ENCODE results near the gene CSNK1E.

CSNK1E gene

DNA sequence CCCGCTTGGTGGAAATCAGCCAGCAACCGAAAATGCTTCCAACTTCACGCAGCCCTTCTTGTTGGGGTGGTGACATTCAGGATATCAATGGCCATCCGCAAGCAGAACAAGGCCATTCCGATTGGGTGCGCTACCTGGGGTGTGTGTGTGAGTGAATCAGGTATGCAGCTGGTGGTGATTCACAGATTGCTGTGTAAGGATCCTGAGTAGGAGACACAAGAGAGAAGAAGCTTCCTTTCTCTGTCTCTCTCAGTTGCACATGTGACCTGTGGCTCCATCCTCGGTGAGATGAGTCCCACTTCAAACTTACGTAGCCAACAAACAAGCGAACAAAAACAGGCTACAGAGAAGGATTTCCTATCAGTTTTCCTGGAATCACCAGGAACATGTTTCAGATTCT, 34.8 kb downstream of the CSNK1E start:
- Histone ChIP-seq H3K9me3 (ENCODE audit: control insufficient read depth, low read length) (no peaks in the 10 kb centered on the region), H3K27me3 (ENCODE audit: control insufficient read depth, insufficient read depth, low read length) (no peaks in the 10 kb centered on the region), H3K36me3 (ENCODE audit: control insufficient read depth, insufficient read depth, low read length) (no peaks in the 10 kb centered on the region), H3K4me3 (ENCODE audit: low read length) (no peak overlapping the region), H3K4me1 (ENCODE audit: control insufficient read depth, insufficient read depth, low read length) (peaks cover 29% of the 10 kb centered on the region), H3K9ac (ENCODE audit: low read length) (no peak overlapping the region)

DNA sequence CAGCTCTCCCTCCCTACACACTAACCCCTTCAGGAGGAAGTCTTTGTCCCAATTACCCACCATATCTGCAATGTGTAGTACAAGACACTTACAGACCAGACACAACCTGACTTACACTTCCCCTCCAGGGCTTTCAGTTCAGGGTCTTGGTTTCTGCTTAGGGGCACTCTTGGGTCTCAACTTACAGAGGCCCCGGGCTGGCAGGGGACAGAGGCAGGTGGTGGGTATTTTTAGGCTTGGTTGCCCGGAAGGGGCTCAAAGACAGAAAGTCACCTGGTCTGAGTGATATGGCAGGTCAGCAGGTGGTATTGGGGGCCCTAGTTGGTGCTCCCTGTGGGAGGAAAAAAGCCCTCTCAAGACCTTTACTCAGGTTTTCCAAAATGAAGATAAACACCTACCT, 41.1 kb downstream of the CSNK1E start:
- Histone ChIP-seq H3K36me3 (ENCODE audit: control insufficient read depth, insufficient read depth, low read length) (no peaks in the 10 kb centered on the region), H3K4me1 (ENCODE audit: control insufficient read depth, insufficient read depth, low read length) (peaks cover 16% of the 10 kb centered on the region), H3K27me3 (ENCODE audit: control insufficient read depth, insufficient read depth, low read length) (no peaks in the 10 kb centered on the region), H3K4me3 (ENCODE audit: low read length) (no peak overlapping the region), H3K9ac (ENCODE audit: low read length) (no peak overlapping the region), H3K9me3 (ENCODE audit: control insufficient read depth, low read length) (no peaks in the 10 kb centered on the region)

DNA sequence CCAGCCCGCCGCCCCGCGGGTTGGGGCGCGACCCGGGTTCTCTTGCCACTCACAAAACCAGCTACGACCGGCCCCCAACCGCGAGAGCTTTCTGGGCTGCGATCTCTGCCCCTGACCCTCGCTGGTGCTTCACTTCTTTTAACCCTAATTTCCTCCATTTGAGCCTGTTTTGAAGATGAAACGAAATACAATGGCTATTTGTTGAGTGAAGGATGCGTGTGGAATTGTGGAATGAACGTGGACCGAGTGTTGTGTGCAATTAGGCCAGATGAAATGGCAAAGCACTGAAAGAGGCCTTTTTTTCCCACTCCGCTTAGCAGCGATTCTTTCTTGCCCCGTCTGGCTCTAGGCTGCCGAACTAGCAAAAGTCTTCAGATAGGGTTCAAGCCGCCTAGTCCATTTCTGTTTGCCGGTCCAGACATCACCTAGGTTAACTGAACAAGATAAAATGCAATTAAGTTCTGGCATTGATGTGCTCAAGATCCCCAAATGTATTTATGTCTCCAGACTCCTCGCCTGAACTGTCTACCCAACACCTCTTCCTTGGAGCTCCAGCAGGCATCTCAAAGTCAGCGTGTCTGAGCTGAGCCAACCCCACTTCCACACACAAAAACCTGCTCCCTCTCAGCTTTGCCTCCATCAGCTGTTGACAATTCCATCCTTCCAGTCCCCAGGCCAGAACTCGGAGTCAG, 44.0 kb downstream of the CSNK1E start:
- Histone ChIP-seq H3K4me3 (ENCODE audit: low read length) (peak overlapping the region; percentile 17), H3K9ac (ENCODE audit: low read length) (peak overlapping the region; percentile 90), H3K9me3 (ENCODE audit: control insufficient read depth, low read length) (no peaks in the 10 kb centered on the region), H3K4me1 (ENCODE audit: control insufficient read depth, insufficient read depth, low read length) (peaks cover 28% of the 10 kb centered on the region), H3K27me3 (ENCODE audit: control insufficient read depth, insufficient read depth, low read length) (no peaks in the 10 kb centered on the region), H3K36me3 (ENCODE audit: control insufficient read depth, insufficient read depth, low read length) (no peaks in the 10 kb centered on the region)

DNA sequence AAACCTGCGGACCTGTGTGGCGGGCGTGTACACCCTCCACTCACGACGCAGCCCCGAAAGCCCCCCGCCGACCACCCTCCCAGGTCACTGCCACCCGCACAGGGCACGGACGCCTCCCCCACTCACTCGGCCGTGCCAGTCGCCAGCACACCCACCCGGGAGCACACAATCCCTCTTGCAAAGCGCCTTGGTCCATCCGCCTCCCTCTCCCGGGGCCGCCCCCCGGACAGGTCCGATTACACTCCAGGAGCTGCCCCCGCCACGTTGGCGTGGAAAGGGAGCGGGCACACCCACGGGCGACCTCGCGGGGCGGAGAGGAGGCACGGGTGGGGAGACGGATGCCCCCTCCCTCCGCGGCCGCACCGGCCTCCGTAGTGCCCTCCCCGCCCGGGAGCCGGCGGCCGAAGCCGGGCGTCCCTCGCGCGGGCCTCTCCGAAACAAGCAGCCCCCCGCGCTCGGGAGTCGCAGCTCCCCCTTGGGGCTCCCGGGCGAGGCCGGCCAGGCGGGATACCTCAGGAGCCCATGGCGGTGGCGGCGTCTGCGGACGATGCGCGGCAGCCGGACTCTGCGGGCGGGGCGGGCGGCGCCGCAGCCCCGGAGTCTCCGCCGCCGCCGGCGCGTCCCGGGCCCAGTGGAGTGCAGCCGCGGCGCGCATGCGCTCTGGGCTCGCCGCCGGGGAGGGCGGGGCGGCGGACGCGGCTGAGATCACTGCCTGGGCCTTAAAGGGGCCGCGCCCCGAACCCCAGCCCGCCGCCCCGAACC, 44.7 kb downstream of the CSNK1E start, which contains the start of gene TMEM184B:
TSS of gene TMEM184B (minus strand) at position 638 of the 762 bp plus-strand sequence. CDS start 25,049 bp downstream, outside the sequence.
- Histone ChIP-seq H3K27me3 (ENCODE audit: control insufficient read depth, insufficient read depth, low read length) (no peaks in the 10 kb centered on the region), H3K9ac (ENCODE audit: low read length) (peak within 1 kb of the TSS; percentile 90), H3K9me3 (ENCODE audit: control insufficient read depth, low read length) (no peaks in the 10 kb centered on the region), H3K4me1 (ENCODE audit: control insufficient read depth, insufficient read depth, low read length) (peaks cover 28% of the 10 kb centered on the region), H3K36me3 (ENCODE audit: control insufficient read depth, insufficient read depth, low read length) (no peaks in the 10 kb centered on the region), H3K4me3 (ENCODE audit: low read length) (peak within 1 kb of the TSS; percentile 56)

DNA sequence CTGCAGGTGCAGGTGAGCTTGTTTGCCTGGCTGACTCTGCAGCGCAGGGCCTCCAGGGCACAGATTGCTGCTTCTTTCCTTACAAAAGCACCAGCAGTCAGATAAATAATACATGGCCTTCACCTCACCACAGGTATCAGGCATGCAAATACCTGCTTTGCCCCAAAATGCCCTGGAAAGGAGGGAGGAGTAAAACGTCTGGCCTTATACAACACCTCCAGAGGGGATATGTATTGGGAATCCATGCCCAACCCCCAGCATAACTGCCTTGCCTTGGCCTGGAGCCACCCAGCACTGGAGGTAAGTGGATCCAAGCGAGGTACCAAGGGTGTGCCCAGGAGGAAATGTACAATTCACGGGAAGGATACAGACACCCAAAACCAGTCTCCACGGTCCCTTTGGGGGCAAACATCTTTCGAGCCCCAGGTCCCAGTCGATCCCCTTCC, 45.3 kb downstream of the CSNK1E start:
- Histone ChIP-seq H3K4me1 (ENCODE audit: control insufficient read depth, insufficient read depth, low read length) (peaks cover 30% of the 10 kb centered on the region), H3K27me3 (ENCODE audit: control insufficient read depth, insufficient read depth, low read length) (no peaks in the 10 kb centered on the region), H3K9me3 (ENCODE audit: control insufficient read depth, low read length) (no peaks in the 10 kb centered on the region)

DNA sequence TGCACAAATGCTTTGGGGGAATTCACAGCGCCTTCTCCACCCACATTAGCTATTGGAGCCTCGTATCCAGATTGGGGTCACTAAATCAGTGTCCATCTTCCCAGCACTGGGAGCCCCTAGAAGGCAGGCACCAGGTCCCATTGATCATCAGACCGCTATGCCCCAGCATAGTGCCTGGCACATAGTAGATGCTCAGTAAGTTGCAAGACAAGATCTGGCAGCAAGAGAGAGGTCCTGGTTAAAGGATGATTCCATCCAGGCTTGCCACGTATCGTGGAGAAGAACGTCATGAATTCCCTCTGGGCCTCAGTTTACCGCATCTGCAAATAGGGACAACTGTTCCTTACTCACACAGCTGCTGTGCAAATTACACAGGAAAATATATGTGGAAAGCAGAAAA, 46.1 kb downstream of the CSNK1E start:
- Histone ChIP-seq H3K4me3 (ENCODE audit: low read length) (no peak overlapping the region), H3K9ac (ENCODE audit: low read length) (no peak overlapping the region), H3K4me1 (ENCODE audit: control insufficient read depth, insufficient read depth, low read length) (peaks cover 39% of the 10 kb centered on the region), H3K9me3 (ENCODE audit: control insufficient read depth, low read length) (no peaks in the 10 kb centered on the region), H3K36me3 (ENCODE audit: control insufficient read depth, insufficient read depth, low read length) (no peaks in the 10 kb centered on the region), H3K27me3 (ENCODE audit: control insufficient read depth, insufficient read depth, low read length) (no peaks in the 10 kb centered on the region)

More for the DNA sequence above, 45.3 kb downstream of the CSNK1E start:
- Histone ChIP-seq H3K4me3 (ENCODE audit: low read length) (peak overlapping the region; percentile 56), H3K9ac (ENCODE audit: low read length) (peak overlapping the region; percentile 90), H3K36me3 (ENCODE audit: control insufficient read depth, insufficient read depth, low read length) (no peaks in the 10 kb centered on the region)

DNA sequence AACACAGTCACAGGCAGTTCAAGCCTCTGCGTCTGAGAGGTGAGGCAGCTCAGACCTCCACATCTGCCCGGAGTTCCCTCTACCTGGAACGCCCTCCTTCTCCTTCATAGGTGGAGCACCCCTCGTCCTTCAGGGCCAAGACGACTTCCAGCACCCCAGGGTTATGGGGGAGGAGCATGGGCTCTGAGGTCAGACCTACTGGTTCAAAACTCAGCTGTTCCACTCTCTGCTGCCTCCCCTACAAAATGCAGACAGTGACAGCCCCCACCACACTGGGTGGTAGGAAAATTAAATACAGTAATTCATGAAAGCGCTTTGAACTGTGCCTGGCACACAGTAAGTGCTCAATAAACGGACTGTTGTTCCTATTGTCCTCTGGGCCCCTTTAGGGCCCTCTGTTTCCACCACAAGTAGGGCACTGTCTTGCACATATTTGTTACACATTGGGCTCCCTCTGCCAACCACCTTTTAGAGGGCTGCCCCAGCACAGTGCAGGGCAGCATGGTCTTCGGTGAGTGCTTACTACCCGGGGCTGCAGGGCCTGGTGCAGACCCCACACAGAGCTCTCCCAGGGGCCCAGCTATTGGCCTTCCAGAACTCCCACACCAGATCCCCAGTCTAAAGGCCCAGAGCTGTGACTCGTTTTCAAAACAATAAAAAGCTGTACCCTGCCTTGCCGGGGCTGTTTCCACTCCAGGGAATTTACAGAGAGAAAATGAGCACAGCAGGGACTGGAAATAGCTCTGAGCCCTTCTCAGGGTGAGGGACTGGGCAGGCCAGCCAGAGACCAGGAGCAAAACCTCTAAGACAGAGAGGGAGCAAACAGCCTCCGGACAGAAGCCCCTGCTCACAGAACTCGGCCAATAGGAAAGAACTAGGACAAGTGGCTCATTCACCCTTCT, 46.9 kb downstream of the CSNK1E start:
- Histone ChIP-seq H3K4me1 (ENCODE audit: control insufficient read depth, insufficient read depth, low read length) (peaks cover 45% of the 10 kb centered on the region), H3K9ac (ENCODE audit: low read length) (no peak overlapping the region), H3K36me3 (ENCODE audit: control insufficient read depth, insufficient read depth, low read length) (no peaks in the 10 kb centered on the region), H3K27me3 (ENCODE audit: control insufficient read depth, insufficient read depth, low read length) (no peaks in the 10 kb centered on the region), H3K9me3 (ENCODE audit: control insufficient read depth, low read length) (no peaks in the 10 kb centered on the region), H3K4me3 (ENCODE audit: low read length) (no peak overlapping the region)

DNA sequence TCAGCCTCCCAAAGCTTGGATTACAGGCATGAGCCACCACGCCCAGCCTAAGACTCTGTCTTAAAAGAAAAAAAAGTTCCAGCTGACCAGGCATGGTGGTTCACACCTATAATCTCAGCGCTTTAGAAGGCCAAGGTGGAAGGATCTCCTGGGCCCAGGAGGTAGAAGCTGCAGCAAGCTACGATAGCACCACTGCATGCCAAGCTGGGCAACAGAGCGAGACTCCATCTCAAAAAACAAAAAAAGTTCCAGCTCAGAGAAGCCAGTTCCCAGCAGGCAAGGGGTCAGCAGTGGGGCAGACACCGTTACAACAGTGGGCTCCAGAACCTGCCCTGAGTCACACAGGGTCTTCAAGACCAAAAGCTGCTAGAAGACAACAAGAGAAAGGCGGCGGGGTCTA, 47.8 kb downstream of the CSNK1E start:
- Histone ChIP-seq H3K36me3 (ENCODE audit: control insufficient read depth, insufficient read depth, low read length) (no peaks in the 10 kb centered on the region), H3K9me3 (ENCODE audit: control insufficient read depth, low read length) (no peaks in the 10 kb centered on the region), H3K4me3 (ENCODE audit: low read length) (no peak overlapping the region), H3K27me3 (ENCODE audit: control insufficient read depth, insufficient read depth, low read length) (no peaks in the 10 kb centered on the region), H3K9ac (ENCODE audit: low read length) (no peak overlapping the region), H3K4me1 (ENCODE audit: control insufficient read depth, insufficient read depth, low read length) (peaks cover 45% of the 10 kb centered on the region)

DNA sequence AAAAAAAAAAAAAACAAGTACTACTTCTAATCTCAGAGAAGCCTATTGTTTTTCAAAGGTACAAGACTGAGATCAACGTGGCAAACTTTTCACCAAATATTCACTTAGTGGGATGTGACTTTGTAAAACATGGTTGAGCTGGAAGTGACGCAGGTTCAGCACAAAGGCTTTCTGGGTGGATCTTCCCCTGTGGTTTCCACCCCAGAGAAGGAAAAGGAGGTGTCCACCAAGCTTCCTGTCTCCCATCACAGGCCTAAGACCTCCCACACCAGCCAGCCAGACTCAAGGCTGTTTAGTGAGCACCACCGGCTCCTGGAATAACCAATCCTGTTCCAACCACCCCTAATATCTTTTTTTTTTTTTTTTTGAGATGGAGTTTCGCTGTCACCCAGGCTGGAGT, 50.1 kb downstream of the CSNK1E start:
- Histone ChIP-seq H3K4me3 (ENCODE audit: low read length) (no peak overlapping the region), H3K4me1 (ENCODE audit: control insufficient read depth, insufficient read depth, low read length) (peaks cover 43% of the 10 kb centered on the region), H3K27me3 (ENCODE audit: control insufficient read depth, insufficient read depth, low read length) (no peaks in the 10 kb centered on the region), H3K9ac (ENCODE audit: low read length) (no peak overlapping the region), H3K9me3 (ENCODE audit: control insufficient read depth, low read length) (no peaks in the 10 kb centered on the region), H3K36me3 (ENCODE audit: control insufficient read depth, insufficient read depth, low read length) (no peaks in the 10 kb centered on the region)

DNA sequence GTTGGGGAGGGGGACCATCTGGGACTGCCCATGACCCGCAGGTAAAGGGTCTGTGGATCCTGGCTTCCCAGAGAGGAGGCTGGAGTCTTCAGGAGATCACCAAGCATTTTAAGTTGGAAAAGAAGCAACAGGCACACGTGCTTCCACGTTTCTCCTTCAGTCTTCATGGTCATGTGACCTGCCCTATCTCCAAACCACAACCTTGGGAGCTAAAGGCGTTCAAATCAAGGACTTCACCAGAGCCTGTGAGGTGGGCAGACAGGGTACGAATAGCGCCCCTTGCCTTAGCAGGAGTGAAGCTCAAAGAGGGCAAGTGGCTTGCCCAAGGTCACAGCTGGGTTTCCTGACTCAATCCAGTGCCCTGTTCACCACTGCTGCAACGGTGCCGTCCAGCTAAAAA, 51.1 kb downstream of the CSNK1E start:
- Histone ChIP-seq H3K4me3 (ENCODE audit: low read length) (no peak overlapping the region), H3K4me1 (ENCODE audit: control insufficient read depth, insufficient read depth, low read length) (peaks cover 41% of the 10 kb centered on the region), H3K27me3 (ENCODE audit: control insufficient read depth, insufficient read depth, low read length) (no peaks in the 10 kb centered on the region), H3K36me3 (ENCODE audit: control insufficient read depth, insufficient read depth, low read length) (no peaks in the 10 kb centered on the region), H3K9ac (ENCODE audit: low read length) (no peak overlapping the region), H3K9me3 (ENCODE audit: control insufficient read depth, low read length) (no peaks in the 10 kb centered on the region)

DNA sequence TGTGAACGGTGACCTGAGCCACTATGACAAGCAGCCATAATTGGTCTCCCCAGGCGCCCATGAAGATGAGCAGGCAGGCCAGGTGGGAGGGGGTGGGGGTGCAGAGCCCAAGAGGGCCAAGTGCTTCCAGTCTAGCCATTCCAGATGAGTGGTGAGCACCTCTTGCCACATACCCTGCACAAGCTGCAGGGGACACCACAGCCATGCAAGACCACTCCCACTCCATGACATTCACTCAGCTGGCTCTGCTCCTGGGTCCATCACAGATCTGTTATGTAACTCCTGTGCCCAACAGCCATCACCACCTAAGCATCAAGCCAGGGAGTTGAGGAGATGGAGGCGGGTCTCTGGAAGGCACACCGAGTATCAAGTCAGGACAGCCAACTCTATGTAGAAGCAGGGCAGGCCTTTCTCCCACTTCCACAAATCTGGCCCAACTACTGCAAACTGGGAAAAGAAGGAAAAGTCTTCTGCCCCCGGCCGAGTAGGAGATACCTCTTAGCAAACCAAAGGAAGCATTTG, 52.9 kb downstream of the CSNK1E start:
- H3K4me3 ChIP-seq (ENCODE audit: low read length): no peak overlapping the region
- no peaks in the 10 kb centered on the region for H3K9me3 ChIP-seq (ENCODE audit: control insufficient read depth, low read length)
- H3K27me3 ChIP-seq (ENCODE audit: control insufficient read depth, insufficient read depth, low read length): no peaks in the 10 kb centered on the region
- no peak overlapping the region for H3K9ac ChIP-seq (ENCODE audit: low read length)
- H3K36me3 ChIP-seq (ENCODE audit: control insufficient read depth, insufficient read depth, low read length): no peaks in the 10 kb centered on the region
- H3K4me1 ChIP-seq (ENCODE audit: control insufficient read depth, insufficient read depth, low read length): peaks cover 31% of the 10 kb centered on the region

All from mucosa of stomach (tissue), 1 donor.